ENCODE results near the gene MACROH2A1.

The MACROH2A1 gene

DNA sequence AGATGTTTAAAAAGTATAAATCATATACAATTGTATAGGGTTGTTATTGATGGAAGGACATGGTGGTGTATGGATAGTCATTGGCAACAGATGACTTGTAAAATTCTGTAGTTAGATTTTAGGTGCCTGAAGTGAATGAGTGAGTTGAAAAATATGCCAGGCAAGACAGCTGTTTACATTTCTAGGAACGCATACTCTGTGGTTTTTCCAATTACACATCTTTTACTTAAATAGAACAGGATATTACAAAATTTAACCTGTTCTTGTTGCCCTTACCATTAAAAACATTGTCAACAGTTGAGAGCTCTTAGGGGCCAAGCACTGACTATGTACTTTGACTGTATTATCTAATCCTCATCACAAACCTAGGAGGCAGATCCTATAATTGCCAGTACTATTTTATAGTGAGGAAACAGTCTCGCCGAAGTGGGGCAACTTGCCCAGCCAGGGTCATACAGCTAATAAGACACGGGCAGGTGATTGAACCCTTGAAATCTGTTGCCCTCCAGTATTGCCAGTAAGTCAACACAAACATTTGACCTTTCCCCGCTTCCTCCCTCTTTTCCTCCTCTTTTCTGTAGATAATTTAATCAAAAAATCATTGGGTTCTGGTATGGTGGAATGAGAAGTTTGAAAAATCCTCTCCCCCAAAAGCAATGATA is 88.6 kb downstream of the MACROH2A1 start:
- DNase-seq, result no peak

DNA sequence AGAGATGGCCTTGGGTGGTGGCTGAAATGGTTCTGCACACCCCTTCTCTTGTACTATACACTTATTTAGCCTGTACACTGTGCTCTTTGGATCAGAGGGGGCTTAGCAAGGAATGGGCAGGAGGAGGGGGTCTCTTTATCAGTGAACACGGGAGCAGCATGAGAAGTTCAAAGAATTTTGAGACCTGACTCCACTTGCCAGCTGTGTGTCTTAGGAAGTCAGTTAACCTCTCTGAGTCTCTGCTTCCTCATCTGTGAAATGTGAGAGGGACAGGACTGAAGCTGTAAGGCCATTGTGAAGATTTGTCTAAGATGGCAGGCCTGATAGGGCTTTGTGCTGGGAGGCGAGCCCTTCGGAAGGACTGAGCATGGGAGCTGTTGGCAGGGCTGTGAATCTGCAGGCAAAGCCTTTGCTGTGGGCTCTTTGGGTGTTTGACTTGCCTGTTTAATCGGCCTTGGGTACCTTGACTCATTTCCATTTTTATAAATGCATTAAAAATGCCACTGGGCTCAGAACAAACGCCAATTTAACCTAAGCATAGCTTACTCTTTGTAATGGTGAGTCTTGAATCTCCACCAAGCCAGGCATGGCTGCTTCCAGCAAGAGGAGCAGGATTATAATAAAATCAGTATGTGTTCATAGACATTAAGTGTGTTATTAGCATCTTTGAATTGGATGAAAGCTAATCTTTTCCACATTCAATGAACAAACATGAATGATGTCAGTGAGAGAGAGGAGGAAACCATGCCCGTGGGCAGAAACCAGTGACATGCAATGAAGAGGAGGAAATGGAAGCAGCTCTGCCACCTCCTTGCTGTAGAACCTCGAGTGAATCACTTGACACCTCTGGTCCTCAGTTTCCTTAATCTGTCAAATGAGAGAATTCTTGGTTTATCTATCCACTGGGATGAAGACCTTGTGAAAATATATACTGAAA is 89.4 kb downstream of the MACROH2A1 start:
- DNase-seq, result no peak

DNA sequence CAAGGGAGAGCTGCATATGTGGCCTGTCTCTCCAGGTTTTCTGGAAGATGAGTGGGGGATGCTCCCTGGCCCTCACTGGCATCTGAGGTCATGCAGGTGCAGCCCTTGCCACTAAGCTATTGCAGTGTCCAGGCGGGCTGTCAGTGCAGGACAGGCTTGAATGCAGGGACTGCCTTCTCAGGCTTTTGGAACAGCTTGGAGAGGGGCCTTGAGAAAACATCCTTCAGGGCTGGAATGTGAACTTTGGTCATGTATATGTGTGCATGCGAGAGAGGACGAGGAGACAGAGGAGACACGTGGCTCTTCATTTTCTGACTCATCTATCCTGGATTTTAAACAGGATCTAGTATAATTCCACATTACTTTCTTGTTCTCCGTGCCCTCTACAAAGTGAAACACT is 90.3 kb downstream of the MACROH2A1 start:
- DNase-seq, result no peak

DNA sequence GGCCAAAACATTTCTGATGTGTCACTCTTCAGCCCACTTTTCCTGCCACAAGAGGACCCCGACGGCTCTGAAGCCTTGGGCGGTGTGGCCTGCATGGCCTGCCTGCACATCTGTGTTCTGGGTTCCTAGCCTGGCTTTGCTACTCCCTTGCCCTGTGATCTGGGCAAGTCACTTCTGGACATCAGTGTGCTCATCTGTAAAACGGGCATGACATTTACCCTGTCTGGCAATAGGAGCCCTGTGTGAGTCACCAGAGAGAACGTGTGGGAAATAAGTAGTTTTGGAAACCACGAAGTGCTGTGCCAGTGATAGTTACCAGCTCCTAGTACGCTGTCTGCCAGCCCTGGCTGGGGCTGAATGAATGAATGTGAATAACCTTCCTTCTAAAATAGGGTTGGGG is 90.8 kb downstream of the MACROH2A1 start:
- no peak for DNase-seq

GRCh38 chr5:135307143-135307903 is 91.7 kb downstream of the MACROH2A1 start:
- DNase-seq, result no peak

DNA sequence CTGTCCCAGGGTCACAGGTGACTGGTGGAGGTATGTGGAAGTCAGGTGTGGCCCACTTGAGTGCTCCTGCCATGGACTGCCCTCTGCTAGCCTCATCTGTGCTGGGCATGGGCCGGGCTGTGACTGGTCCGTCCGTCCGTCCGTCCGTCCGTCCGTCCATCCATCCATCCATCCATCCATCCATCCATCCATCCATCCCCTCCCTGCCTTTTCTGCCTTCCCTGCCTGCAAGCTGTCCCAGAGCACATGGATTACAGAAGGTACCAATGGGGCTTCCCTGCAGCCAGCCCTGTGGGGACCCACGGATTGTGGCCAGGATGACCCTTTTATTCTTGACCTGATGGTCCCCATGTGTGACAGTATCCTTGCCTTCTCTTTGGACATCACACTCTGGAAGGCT is 92.5 kb downstream of the MACROH2A1 start:
- no peak for DNase-seq

- DNase-seq, result no peak
These were observed 94.4 kb downstream of the MACROH2A1 start for GRCh38 chr5:135304352-135305221.

DNA sequence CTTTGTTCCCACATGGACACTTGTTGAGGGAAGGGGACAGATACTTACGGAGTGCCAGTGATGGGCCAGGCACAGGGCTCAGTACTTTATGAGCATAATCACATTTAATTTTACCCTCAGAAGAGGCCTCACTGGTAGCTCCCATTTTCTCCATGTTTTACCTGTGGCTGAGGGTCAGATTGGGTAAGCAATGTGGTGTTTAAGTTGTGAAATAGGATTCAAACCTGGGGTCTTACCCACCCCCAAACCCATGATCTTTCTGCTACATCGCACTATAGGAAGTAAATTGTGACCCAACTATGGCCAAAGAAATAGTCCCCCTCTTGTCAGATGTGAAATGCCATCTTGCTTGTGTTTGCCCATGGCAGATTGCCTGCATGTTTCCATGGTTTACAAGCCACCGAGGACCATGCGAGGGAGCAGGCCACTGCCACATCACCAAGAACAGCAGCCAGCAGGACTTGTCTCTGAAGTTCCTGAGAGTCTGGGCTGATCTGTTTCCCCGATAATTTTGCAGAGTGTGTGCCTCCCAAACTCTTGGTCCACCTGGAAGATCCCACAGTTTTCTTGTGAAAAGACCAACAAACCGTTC is 95.4 kb downstream of the MACROH2A1 start:
- no peak for DNase-seq

GRCh38 chr5:135296900-135297816 is 101.9 kb downstream of the MACROH2A1 start:
- no peak for DNase-seq

DNA sequence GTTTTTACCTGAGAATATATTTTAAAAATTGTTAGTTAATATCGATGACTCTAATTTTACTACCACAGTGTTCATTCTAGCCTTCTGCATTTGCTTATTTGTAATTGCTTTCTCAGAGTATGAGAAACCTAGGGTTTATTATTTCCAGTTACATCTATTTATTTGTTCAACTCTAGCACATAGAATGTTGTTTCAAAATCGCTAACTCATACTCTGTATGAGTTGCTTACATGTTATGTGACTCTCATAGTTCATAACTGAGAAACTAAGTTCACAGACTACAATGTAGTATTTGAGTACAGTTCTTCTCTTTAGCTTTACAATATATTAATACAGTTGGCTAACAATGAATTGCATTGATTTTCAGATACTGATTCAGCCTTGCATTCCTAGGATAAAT is 103.2 kb downstream of the MACROH2A1 start:
- DNase-seq, result no peak

GRCh38 chr5:135294793-135295192 is 104.2 kb downstream of the MACROH2A1 start:
- DNase-seq, result no peak

- no peak for DNase-seq
These were observed 109.4 kb downstream of the MACROH2A1 start for GRCh38 chr5:135289651-135290050.

- no peak for DNase-seq
These were observed 111.5 kb downstream of the MACROH2A1 start for GRCh38 chr5:135287551-135287950.
